Measurements from ENCODE around the gene ZNF83.

ZNF83 gene

GRCh38 chr19:52566588-52566987, 71.6 kb downstream of the ZNF83 start:
- DNase-seq: no peak

- DNase-seq: no peak
Measured at GRCh38 chr19:52566121-52566520, 72.0 kb downstream of the ZNF83 start.
